HG03139 (cell line): Measurements from ENCODE around the gene DRGX.

Experiments
- ATAC-seq: cut with Tn5 transposase; IDR thresholded peaks from one replicate; pipeline ENCODE4 v1.9.1; 2021; ENCODE audit not compliant: unreplicated experiment

Gene DRGX

DNA sequence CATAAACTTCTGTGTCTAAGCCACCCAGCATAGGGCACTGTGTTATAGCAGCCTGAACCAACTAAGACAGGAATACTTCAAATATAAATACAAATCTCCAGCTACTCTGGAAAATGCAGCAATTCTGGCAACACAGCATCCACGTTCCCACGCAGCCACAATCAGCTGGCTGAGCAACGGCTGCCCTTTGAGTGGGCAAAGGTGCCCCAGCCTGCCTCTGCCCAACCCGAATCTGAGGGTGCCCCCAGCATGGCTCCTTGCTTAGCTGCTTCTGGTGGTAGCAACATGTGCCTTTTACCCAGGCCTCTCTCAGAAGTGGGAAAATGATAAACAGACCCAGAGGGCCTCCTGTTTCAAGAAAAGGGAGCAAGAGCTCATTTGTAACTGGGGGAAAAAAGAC, 12.0 kb downstream of the DRGX start:
- no peak for ATAC-seq

GRCh38 chr10:49382826-49383225, 13.1 kb downstream of the DRGX start:
- no peak for ATAC-seq

DNA sequence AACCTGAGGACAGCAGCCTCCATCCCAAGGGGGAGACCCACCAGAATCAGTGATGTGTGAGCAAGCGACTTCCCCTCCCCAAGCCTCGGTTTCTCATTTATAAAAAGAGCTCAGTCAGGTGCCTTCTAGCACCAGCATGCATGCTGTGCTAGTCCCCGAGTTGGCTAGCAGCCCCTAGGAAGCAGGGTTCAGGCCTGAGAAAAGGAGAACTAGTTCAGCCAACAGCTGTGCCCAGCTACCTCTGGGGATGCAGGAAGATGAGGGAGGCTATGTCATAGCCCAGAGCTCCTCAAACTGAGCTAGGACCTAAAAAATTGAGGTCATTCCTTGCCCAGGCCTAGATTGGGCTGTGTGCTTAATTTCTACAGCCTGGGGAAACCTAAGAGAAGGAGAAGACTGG, 13.7 kb downstream of the DRGX start:
- no peak for ATAC-seq

DNA sequence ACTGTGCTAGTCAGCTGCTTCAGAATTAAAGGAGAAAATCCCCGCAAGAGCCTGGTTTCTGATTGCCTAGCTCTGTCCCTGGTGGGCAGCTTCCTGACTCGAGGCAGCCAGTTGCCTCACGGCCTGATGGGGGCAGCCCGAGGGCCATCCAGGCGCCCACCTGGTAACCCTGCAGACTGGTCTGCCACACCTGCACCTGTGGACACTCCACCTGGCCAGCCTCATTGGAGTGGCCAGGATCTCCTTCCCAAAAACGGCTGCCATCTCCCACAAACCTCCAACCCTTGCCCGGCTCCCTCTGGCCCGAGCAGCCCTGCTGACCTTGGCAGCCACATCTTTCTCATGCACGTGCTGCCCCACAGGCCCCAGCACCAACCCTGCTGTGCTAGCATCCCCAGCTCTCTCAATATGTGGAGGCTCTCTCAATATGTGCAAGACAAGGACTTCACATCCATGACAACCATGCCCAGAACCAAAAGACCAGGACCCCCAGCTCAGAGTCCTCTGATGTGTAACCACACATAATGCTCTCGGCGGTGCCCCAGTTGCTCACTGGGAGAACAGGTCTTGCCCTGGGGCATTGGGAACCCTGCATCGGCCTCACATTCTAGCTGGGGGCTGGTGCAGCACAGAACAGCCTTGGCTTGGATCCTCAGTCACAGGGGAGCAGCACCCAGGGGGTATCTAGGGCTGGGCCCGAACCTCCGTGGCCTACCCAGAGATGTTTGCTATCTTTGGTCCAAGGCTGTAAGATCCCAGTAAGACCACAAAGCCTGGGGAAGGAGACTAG, 14.6 kb downstream of the DRGX start:
- ATAC-seq, result no peak

- ATAC-seq, result no peak
These were observed 16.1 kb downstream of the DRGX start for GRCh38 chr10:49379596-49380410.

- ATAC-seq, result no peak
These were observed 18.6 kb downstream of the DRGX start for GRCh38 chr10:49377256-49377655.

DNA sequence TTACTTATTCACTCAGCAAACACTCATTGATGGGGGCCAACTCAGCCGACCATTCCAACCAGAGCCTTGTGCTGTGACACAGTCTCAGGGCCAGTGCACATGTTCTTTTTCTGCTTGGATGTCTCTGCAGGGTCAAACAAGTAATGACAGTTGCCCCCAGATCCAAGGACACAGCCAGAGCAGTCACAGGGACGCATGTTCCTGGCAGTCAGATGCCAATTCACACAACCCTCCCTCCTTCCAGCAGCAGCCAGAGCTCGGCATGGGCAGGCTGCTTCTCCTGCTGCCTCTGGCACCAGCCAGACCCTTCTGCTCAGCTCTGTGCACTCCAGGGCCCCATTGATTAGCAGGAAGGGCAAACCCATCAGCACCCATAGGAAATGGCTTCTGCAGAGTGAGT, 20.3 kb downstream of the DRGX start:
- ATAC-seq, result no peak

- no peak for ATAC-seq
These were observed 21.1 kb downstream of the DRGX start for GRCh38 chr10:49374740-49375139.

GRCh38 chr10:49373361-49373760, 22.5 kb downstream of the DRGX start:
- no peak for ATAC-seq

DNA sequence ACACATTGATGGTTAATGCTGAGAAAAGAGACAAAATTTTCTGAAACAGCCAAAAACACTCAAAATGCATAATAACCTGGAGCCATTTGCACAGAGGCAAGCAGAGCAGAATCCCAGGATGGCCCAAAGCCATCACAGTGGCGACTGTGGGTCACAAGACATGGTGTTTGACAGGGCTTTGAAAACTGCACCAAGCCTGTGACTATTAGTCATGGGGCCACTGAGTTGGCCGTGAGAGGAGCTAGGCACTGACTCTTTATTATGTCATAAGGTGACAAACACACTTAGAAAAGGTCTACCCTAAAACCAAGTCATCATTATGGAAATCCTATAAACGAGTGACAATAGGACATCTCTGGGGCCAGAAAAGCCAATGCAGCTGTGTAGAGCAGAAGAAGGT, 23.9 kb downstream of the DRGX start:
- ATAC-seq, result no peak

DNA sequence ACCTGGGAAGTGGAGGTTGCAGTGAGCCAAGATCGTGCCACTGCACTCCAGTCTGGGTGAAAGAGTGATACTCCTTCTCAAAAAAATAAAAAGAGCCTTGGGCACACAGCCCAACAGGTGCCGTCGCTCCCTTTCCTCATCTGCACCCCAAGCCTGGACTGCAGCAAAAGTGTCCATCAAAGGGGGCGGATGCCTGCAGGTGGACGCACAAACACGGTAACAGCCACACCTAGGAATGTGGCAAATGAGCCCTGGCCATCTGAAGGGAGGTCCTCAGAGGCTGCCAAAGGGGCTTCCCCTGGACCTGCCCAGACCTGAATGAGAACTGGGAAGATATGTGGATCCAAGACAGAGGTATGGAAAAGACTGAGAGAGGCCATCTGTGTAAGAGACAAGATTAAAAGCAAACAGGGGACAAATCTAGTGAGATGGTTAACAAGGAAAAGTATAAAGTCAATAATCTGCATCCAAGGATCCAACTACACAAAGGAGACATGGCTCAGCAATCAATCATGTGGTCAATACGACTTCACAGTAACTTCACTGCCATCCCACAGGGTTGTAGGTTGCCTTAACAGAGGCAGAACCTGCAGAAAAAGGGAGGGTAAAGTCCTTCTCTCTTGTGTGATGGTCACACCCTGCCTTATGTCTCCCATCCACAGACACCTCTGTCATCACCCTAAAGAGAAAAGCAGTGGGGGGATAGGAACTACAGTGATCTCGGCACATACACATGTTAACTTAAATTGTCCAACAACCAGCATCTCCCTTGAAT, 25.4 kb downstream of the DRGX start:
- ATAC-seq, result no peak

DNA sequence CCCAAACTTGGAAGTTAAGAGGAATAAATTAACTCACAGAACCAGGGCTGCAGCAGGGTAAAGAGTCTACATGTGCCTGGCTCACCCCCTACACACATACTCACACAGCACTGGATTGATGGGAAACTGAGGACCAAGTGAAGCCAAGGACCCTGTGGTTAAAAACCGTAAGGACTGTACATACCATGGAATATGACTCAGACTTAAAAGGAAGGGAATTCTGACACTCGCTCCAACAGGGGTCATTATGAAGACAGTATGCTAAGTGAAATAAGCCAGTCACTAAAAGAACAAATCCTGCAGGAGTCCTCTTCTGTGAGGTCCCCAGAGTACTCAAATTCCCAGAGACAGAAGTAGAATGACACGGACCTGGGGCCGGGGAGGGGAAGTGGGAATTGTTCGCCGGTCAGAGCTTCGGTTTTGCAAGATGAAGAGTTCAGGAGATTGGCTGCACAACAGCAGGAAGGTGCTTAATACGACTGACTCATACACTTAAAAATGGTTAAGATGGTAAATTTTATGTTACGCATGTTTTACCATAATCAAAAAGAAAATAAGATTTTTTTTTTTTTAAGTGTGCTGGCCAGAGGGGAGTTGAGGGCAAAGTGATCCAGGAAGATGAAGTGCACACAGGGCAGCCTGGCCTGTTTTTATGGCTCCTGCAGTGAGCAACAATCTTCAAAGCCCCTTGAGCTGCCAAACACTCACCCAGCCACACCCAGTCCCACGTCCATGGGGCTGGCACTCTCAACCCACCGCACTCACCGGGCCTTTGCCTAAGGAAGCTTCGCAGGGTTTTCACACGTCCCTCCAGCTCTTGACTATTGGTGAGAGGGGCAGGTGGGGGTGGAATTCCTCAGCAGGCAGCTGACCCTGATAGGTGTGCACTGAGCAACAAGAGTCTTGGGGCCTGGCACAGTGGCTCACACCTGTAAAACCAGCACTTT, 26.4 kb downstream of the DRGX start:
- no peak for ATAC-seq

- no peak for ATAC-seq
These were observed 27.6 kb downstream of the DRGX start for GRCh38 chr10:49368256-49368655.

- ATAC-seq, result no peak
These were observed 28.3 kb downstream of the DRGX start for GRCh38 chr10:49367600-49367999.

- ATAC-seq, result no peak
These were observed 29.4 kb downstream of the DRGX start for GRCh38 chr10:49366460-49366859.

GRCh38 chr10:49365675-49366415, 30.0 kb downstream of the DRGX start:
- ATAC-seq, result no peak

GRCh38 chr10:49365275-49365674, 30.6 kb downstream of the DRGX start:
- ATAC-seq, result no peak

GRCh38 chr10:49364747-49365146, 31.1 kb downstream of the DRGX start:
- ATAC-seq, result no peak

- no peak for ATAC-seq
These were observed 31.8 kb downstream of the DRGX start for GRCh38 chr10:49364051-49364450.
